NCI-H1105 (cell line): ENCODE measurements around the gene CREG1.
A peak's percentile ranks its signal among the peaks of the same experiment; 100 is the strongest.

Experiments used
- DNase-seq: peaks from one replicate; lab custom pipeline; 2025; lab: John Stamatoyannopoulos, UW

CREG1 gene

GRCh38 chr1:167532375-167532774 lies 21.2 kb downstream of the CREG1 start:
- DNase-seq = no peak

GRCh38 chr1:167529829-167530474 lies 23.6 kb downstream of the CREG1 start:
- DNase-seq = peak; percentile 20

- no peak for DNase-seq
These were observed 25.4 kb downstream of the CREG1 start for GRCh38 chr1:167528057-167528728.

- DNase-seq = no peak
These were observed 26.7 kb downstream of the CREG1 start for GRCh38 chr1:167526667-167527383.

GRCh38 chr1:167524651-167525050 lies 28.9 kb downstream of the CREG1 start:
- no peak for DNase-seq

GRCh38 chr1:167522246-167522645 lies 31.3 kb downstream of the CREG1 start:
- no peak for DNase-seq

- no peak for DNase-seq
These were observed 32.8 kb downstream of the CREG1 start for GRCh38 chr1:167520711-167521206.

- no peak for DNase-seq
These were observed 35.2 kb downstream of the CREG1 start, which contains the start of gene CD247 for GRCh38 chr1:167518331-167518700. Gene CD247 (minus strand): TSS chr1:167518529. CDS start chr1:167518465, 64 bp downstream.

GRCh38 chr1:167517535-167518330 lies 35.8 kb downstream of the CREG1 start:
- DNase-seq = no peak

GRCh38 chr1:167516404-167517388 lies 36.9 kb downstream of the CREG1 start:
- DNase-seq = no peak

- DNase-seq = no peak
These were observed 37.7 kb downstream of the CREG1 start for GRCh38 chr1:167515893-167516321.

GRCh38 chr1:167515461-167515860 lies 38.1 kb downstream of the CREG1 start:
- no peak for DNase-seq

- no peak for DNase-seq
These were observed 39.3 kb downstream of the CREG1 start for GRCh38 chr1:167514288-167514687.

- no peak for DNase-seq
These were observed 41.4 kb downstream of the CREG1 start for GRCh38 chr1:167512046-167512654.

GRCh38 chr1:167511374-167511986 lies 42.1 kb downstream of the CREG1 start:
- no peak for DNase-seq

- DNase-seq = no peak
These were observed 42.7 kb downstream of the CREG1 start for GRCh38 chr1:167510881-167511280.

- no peak for DNase-seq
These were observed 43.3 kb downstream of the CREG1 start for GRCh38 chr1:167510244-167510643.

GRCh38 chr1:167509587-167509986 lies 44.0 kb downstream of the CREG1 start:
- no peak for DNase-seq

GRCh38 chr1:167507719-167508118 lies 45.8 kb downstream of the CREG1 start:
- DNase-seq = no peak

GRCh38 chr1:167504467-167504827 lies 49.1 kb downstream of the CREG1 start:
- no peak for DNase-seq
